A549 (cell line): Measurements from ENCODE around the gene EXOSC3. TPM values are rescaled to one million over a fixed set of nuclear protein-coding genes. Genes with fewer than 3 reads are reported as not detected.

Source experiments
- ATAC-seq, 2 experiments: fragments of 200-7000 bp in 1 of 2; fragments of >200 bp in 1 of 2; cut with Nextera tagmentation in 1 of 2; cut with Tn5 transposase in 1 of 2; 3 replicates each; pipeline versions ENCODE4 v1.8.0 to v1.9.1; 2018 to 2020; ENCODE audit warnings: mild to moderate bottlenecking in 1 of 2, moderate library complexity in 1 of 2
- CTCF ChIA-PET: fragments of 300-600 bp; sonication (Branson Sonifier 250); formaldehyde crosslinking; extraction: SDS; loops from one replicate; lab custom pipeline; 2021; ENCODE audit warnings: antibody characterized with exemption, inconsistent platforms; lab: Yijun Ruan, JAX
- POLR2A ChIA-PET: fragments of 350-600 bp; formaldehyde crosslinking; extraction: SDS; loops from one replicate; lab custom pipeline; 2021; ENCODE audit warnings: antibody characterized with exemption, inconsistent platforms; lab: Yijun Ruan, JAX
- DNase-seq, 2 experiments: peaks; one replicate each; pipeline versions ENCODE4 v3.0.0 to v3.0.0-alpha.2; 2011 to 2016; ENCODE audit warnings: low read depth in 1 of 2, low spot score in 1 of 2
- FAIRE-seq: peaks from 2 replicates; lab custom pipeline; 2011; peaks lifted over from hg19 to GRCh38; lab: Jason Lieb, UNC
- H3K27ac ChIP-seq, 2 experiments: fragments of >200 bp; sonication (Bioruptor Twin); formaldehyde crosslinking; 3 replicates each; pipeline ENCODE4 v1.5.1; 2016 to 2017
- H3K4me1 ChIP-seq: fragments of >200 bp; sonication (Bioruptor Twin); formaldehyde crosslinking; 3 replicates; pipeline ENCODE4 v1.6.1; 2016
- H3K4me2 ChIP-seq: fragments of >200 bp; sonication (Bioruptor Twin); formaldehyde crosslinking; 3 replicates; pipeline ENCODE4 v1.6.1; 2016
- H3K4me3 ChIP-seq: fragments of >200 bp; sonication (Bioruptor Twin); formaldehyde crosslinking; 3 replicates; pipeline ENCODE4 v1.5.1; 2016
- H3K9me3 ChIP-seq: fragments of >200 bp; sonication (Bioruptor Twin); formaldehyde crosslinking; 3 replicates; pipeline ENCODE4 v1.6.1; 2016
- ATOH8 ChIP-seq: fragments of 250-450 bp; sonication (Bioruptor Pico); IDR thresholded peaks from 2 replicates; pipeline ENCODE4 v1.5.0; 2020; ENCODE audit warnings: low read depth, mild to moderate bottlenecking, moderate library complexity
- BCL3 ChIP-seq: fragments of >200 bp; sonication (Bioruptor Twin); formaldehyde crosslinking; IDR thresholded peaks from 3 replicates; pipeline ENCODE4 v1.6.1; 2016
- CBX2 ChIP-seq: fragments of 200-600 bp; sonication (generic); IDR thresholded peaks from 2 replicates; pipeline ENCODE4 v1.6.1; 2016; ENCODE audit warnings: low read depth, mild to moderate bottlenecking, borderline replicate concordance
- CHD4 ChIP-seq: fragments of 200-600 bp; sonication (generic); IDR thresholded peaks from 2 replicates; pipeline ENCODE4 v1.6.1; 2016; ENCODE audit warnings: antibody characterized with exemption, mild to moderate bottlenecking, borderline replicate concordance
- EHF ChIP-seq: fragments of 250-450 bp; sonication (Bioruptor Pico); IDR thresholded peaks from 2 replicates; pipeline ENCODE4 v1.5.0; 2020; ENCODE audit warnings: mild to moderate bottlenecking
- EHMT2 ChIP-seq: fragments of 200-600 bp; sonication (generic); IDR thresholded peaks from 2 replicates; pipeline ENCODE4 v1.6.1; 2016; ENCODE audit warnings: antibody characterized with exemption, low read depth, mild to moderate bottlenecking, moderate library complexity
- ELK1 ChIP-seq: fragments of 150-350 bp; IDR thresholded peaks from 2 replicates; pipeline ENCODE4 v1.6.1; 2014; ENCODE audit warnings: low read depth, mild to moderate bottlenecking, low read length
- ESRRA ChIP-seq: fragments of 150-350 bp; IDR thresholded peaks from 2 replicates; pipeline ENCODE4 v1.6.1; 2014; ENCODE audit warnings: mild to moderate bottlenecking, low read length, borderline replicate concordance
- FOSB ChIP-seq: fragments of 250-450 bp; sonication (Bioruptor Pico); IDR thresholded peaks from 2 replicates; pipeline ENCODE4 v1.5.0; 2020; ENCODE audit warnings: mild to moderate bottlenecking, moderate library complexity
- FOSL2 ChIP-seq, 2 experiments: fragments of 450-650 bp in 1 of 2; fragments of >200 bp in 1 of 2; sonication (Bioruptor Twin) in 1 of 2; formaldehyde crosslinking; IDR thresholded peaks; 2 replicates each; pipeline versions ENCODE4 v1.5.0 to v1.6.1; 2016 to 2020; ENCODE audit warnings: mild to moderate bottlenecking in 1 of 2, moderate library complexity in 1 of 2
- HMGXB4 ChIP-seq: fragments of 250-450 bp; sonication (Bioruptor Pico); IDR thresholded peaks from 2 replicates; pipeline ENCODE4 v1.5.0; 2021; ENCODE audit warnings: mild to moderate bottlenecking, moderate library complexity, borderline replicate concordance
- HOXA7 ChIP-seq: fragments of 250-450 bp; sonication (Bioruptor Pico); IDR thresholded peaks from 2 replicates; pipeline ENCODE4 v1.5.0; 2020; ENCODE audit warnings: mild to moderate bottlenecking, moderate library complexity
- HOXB13 ChIP-seq: fragments of 250-450 bp; sonication (Bioruptor Pico); IDR thresholded peaks from 2 replicates; pipeline ENCODE4 v1.5.0; 2020; ENCODE audit warnings: low read depth, mild to moderate bottlenecking, moderate library complexity
- KDM5A ChIP-seq: fragments of 200-600 bp; sonication (generic); IDR thresholded peaks from 2 replicates; pipeline ENCODE4 v1.6.1; 2016; ENCODE audit warnings: antibody characterized with exemption, mild to moderate bottlenecking
- NFE2L2 ChIP-seq: fragments of 150-350 bp; conservative IDR thresholded peaks from 2 replicates; pipeline ENCODE4 v1.6.1; 2014; ENCODE audit warnings: low read length
- RAD21 ChIP-seq, 2 experiments: fragments of >200 bp in 1 of 2; sonication (Bioruptor Twin) in 1 of 2; formaldehyde crosslinking in 1 of 2; IDR thresholded peaks in 1 of 2; conservative IDR thresholded peaks in 1 of 2; 2 replicates in 1 of 2; 3 replicates in 1 of 2; pipeline ENCODE4 v1.6.1; 2012 to 2018; ENCODE audit warnings: inconsistent platforms in 1 of 2
- RARB ChIP-seq: fragments of 250-450 bp; sonication (Bioruptor Pico); IDR thresholded peaks from 2 replicates; pipeline ENCODE4 v1.8.0; 2021; ENCODE audit warnings: mild to moderate bottlenecking, moderate library complexity
- RCOR1 ChIP-seq: fragments of 150-350 bp; IDR thresholded peaks from 2 replicates; pipeline ENCODE4 v1.6.1; 2014; ENCODE audit warnings: antibody characterized with exemption, low read length, low read depth
- REST ChIP-seq: fragments of 200-600 bp; sonication (generic); IDR thresholded peaks from 2 replicates; pipeline ENCODE4 v1.6.1; 2016; ENCODE audit warnings: antibody characterized with exemption, mild to moderate bottlenecking, moderate library complexity
- TP53 ChIP-seq: fragments of 250-450 bp; sonication (Bioruptor Pico); IDR thresholded peaks from 2 replicates; pipeline ENCODE4 v1.5.0; 2021; ENCODE audit warnings: mild to moderate bottlenecking, moderate library complexity
- ZFP36 ChIP-seq: fragments of 450-650 bp; IDR thresholded peaks from 2 replicates; pipeline ENCODE4 v1.6.1; 2014; ENCODE audit warnings: borderline replicate concordance; ENCODE audit not compliant: partially characterized antibody
- ZNF302 ChIP-seq: fragments of 250-450 bp; sonication (Bioruptor Pico); IDR thresholded peaks from 2 replicates; pipeline ENCODE4 v1.9.0; 2021; ENCODE audit warnings: inconsistent platforms, mild to moderate bottlenecking, moderate library complexity
- ZSCAN20 ChIP-seq: fragments of 250-450 bp; sonication (Bioruptor Pico); IDR thresholded peaks from 2 replicates; pipeline ENCODE4 v1.8.0; 2022; ENCODE audit warnings: mild to moderate bottlenecking, moderate library complexity
- WGBS: methylation state at CpG from one replicate; pipeline ENCODE4 v1.1.6; 2017; ENCODE audit errors: missing lambda C conversion rate; 5-methylcytosine and 5-hydroxymethylcytosine counted together
- polyA plus RNA-seq, 4 experiments: library from polyadenylated mRNA; depleted of rRNA in 3 of 4; stranded (reverse); fragments of >200 nt; fragmentation: RNase III in 1 of 4; extraction: RNeasy Plus Mini Kit Qiagen cat#74134 plus additional on column Dnase treatment in 1 of 4; gene quantifications; 2 replicates in 3 of 4; 3 replicates in 1 of 4; pipeline ENCODE4 v1.2.3, GENCODE V29; 2011 to 2017
- TF ChIP-seq, protein P1 (sequence below): fragments of >200 bp; sonication (Bioruptor Twin); formaldehyde crosslinking; IDR thresholded peaks from 3 replicates; pipeline ENCODE4 v1.5.1; 2016

The EXOSC3 gene
- polyA plus RNA-seq, 2 of the 4 experiments (the other 2 are of a cell fraction) = 63.2 to 72.4 TPM

GRCh38 chr9:37806271-37806670 lies 21.4 kb upstream of the EXOSC3 start:
- H3K9me3 ChIP-seq = no peaks in the 10 kb centered on the region
- no peak overlapping the region for H3K4me3 ChIP-seq
- peaks cover 15% of the 10 kb centered on the region for H3K4me1 ChIP-seq
- ChIA-PET POLR2A (no interaction called here), CTCF (no interaction called here)
- 76% methylated on average over 4 of the region's 4 CpGs for WGBS
- no peak for TF ChIP-seq NFE2L2
- no peak for TF ChIP-seq BCL3
- TF ChIP-seq EHF = no peak
- no peak for TF ChIP-seq RCOR1
- TF ChIP-seq HMGXB4 = no peak
- no peak for TF ChIP-seq ELK1
- no peak for TF ChIP-seq ESRRA
- TF ChIP-seq RAD21 (conservative IDR thresholded peaks at IDR 0.05 in 1 of 2, IDR thresholded peaks at IDR 0.05 in 1 of 2) = no peak
- TF ChIP-seq ZFP36 = no peak
- TF ChIP-seq ZSCAN20 (CRISPR knock-in tag) = no peak
- TF ChIP-seq FOSL2 (IDR thresholded peaks at IDR 0.05) = no peak
- TF ChIP-seq FOSL2 (CRISPR knock-in tag; IDR thresholded peaks at IDR 0.05) = no peak
- no peak for TF ChIP-seq HOXB13 (CRISPR knock-in tag)
- TF ChIP-seq RARB = no peak
- no peak for TF ChIP-seq CHD4
- TF ChIP-seq ATOH8 = no peak
- TF ChIP-seq ZNF302 (CRISPR knock-in tag) = no peak
- no peak for TF ChIP-seq CBX2
- no peak overlapping the region for H3K27ac ChIP-seq
- peak; percentile 47 to 51; a peak in 3 of 6 replicates for ATAC-seq
- no peak for DNase-seq
- no peak for FAIRE-seq
- H3K4me2 ChIP-seq = no peak overlapping the region

DNA sequence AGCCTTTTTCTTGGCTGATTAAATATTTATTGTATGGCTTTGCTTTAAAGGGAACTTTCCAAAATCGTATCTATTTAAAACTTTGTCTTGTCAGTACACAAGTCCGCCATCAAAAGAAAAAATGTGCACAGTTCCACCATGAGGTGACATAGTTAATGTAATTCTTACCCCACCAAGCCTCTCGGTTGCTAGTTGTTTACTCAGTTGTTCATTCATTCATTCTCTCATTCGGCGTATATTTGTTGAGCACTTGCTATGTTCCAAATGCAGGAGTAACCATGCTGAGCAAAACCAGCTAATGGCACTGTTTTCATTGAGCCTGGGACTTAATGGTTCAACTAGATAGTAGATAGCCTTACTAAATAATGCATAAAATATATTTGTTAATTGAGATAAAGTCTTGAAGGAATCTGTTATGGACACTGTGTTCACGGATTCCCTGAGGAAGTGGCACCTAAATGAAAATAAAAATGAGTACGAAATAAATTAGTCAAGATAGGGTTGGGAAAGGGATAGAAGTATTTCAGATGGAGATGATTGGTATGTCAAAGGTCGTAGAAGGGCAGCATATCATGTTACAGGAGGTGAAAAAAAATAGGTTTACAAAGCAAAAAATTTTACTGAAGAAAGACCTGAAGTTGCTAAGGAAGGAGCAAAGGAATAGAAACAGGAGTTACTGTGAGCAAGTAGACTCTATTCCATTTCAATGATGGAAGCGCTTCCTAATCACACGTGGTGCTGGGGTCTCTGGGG lies 17.3 kb upstream of the EXOSC3 start:
- Histone ChIP-seq H3K4me2 (peak overlapping the region; percentile 91), H3K4me3 (peak overlapping the region; percentile 86), H3K4me1 (peaks cover 21% of the 10 kb centered on the region), H3K27ac (peak overlapping the region; percentile 93 to 98), H3K9me3 (no peaks in the 10 kb centered on the region)
- DNase-seq (no peak), ATAC-seq (no peak), FAIRE-seq (no peak)
- 34% methylated on average over 10 of the region's 10 CpGs for WGBS
- POLR2A ChIA-PET = interaction anchor here (2.3 kb wide), 1 partner anchor 210 kb away, joined by 10 read pairs; the partner anchor contains the start of gene TOMM5
- CTCF ChIA-PET = interaction anchor here (1.3 kb wide), 1 partner anchor 111 kb away, joined by 4 read pairs; no protein-coding TSS in a partner anchor
- no peak for TF ChIP-seq EHMT2
- TF ChIP-seq, protein P1, sequence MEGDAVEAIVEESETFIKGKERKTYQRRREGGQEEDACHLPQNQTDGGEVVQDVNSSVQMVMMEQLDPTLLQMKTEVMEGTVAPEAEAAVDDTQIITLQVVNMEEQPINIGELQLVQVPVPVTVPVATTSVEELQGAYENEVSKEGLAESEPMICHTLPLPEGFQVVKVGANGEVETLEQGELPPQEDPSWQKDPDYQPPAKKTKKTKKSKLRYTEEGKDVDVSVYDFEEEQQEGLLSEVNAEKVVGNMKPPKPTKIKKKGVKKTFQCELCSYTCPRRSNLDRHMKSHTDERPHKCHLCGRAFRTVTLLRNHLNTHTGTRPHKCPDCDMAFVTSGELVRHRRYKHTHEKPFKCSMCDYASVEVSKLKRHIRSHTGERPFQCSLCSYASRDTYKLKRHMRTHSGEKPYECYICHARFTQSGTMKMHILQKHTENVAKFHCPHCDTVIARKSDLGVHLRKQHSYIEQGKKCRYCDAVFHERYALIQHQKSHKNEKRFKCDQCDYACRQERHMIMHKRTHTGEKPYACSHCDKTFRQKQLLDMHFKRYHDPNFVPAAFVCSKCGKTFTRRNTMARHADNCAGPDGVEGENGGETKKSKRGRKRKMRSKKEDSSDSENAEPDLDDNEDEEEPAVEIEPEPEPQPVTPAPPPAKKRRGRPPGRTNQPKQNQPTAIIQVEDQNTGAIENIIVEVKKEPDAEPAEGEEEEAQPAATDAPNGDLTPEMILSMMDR = no peak
- TF ChIP-seq FOSB (CRISPR knock-in tag) = no peak
- no peak for TF ChIP-seq REST
- TF ChIP-seq KDM5A = no peak
- TF ChIP-seq TP53 (CRISPR knock-in tag) = no peak
- no peak for TF ChIP-seq HOXA7 (CRISPR knock-in tag)
- TF ChIP-seq ATOH8 = no peak
